Amniotic epithelial cell (primary cell): ENCODE results near the gene NELFE.
"Not testable (repeated sequence)": the region's sequence is repeated elsewhere in the genome, so short reads cannot be mapped to it uniquely, and the experiment has no call there.

Experiments
- DNase-seq: peaks from one replicate; pipeline ENCODE4 v3.0.0-alpha.2; 2010; ENCODE audit warnings: low read depth

The NELFE gene

GRCh38 chr6:31949926-31950548 is 8.7 kb downstream of the NELFE start:
- no peak for DNase-seq

GRCh38 chr6:31948753-31949413 is 9.9 kb downstream of the NELFE start:
- DNase-seq, result peak; percentile 23

- DNase-seq, result no peak
Measured at GRCh38 chr6:31948306-31948705, 10.5 kb downstream of the NELFE start.

GRCh38 chr6:31947864-31948263 is 10.9 kb downstream of the NELFE start:
- DNase-seq, result no peak

GRCh38 chr6:31947070-31947675 is 11.6 kb downstream of the NELFE start:
- no peak for DNase-seq

GRCh38 chr6:31946370-31946885 is 12.3 kb downstream of the NELFE start:
- DNase-seq, result no peak

GRCh38 chr6:31945507-31946369 is 13.0 kb downstream of the NELFE start, which contains the start of gene CFB:
Gene CFB, plus strand, starts transcription at chr6:31946095. Its CDS starts 127 bp downstream, at chr6:31946222.
- DNase-seq, result peak; percentile 90

- no peak for DNase-seq
Measured at GRCh38 chr6:31945154-31945506, 13.6 kb downstream of the NELFE start.

GRCh38 chr6:31943742-31944141 is 15.0 kb downstream of the NELFE start:
- DNase-seq, result no peak

GRCh38 chr6:31940256-31940664 is 18.5 kb downstream of the NELFE start:
- no peak for DNase-seq

GRCh38 chr6:31935823-31936222 is 22.9 kb downstream of the NELFE start:
- no peak for DNase-seq

GRCh38 chr6:31935021-31935420 is 23.8 kb downstream of the NELFE start:
- no peak for DNase-seq

- no peak for DNase-seq
Measured at GRCh38 chr6:31933537-31933936, 25.2 kb downstream of the NELFE start.

GRCh38 chr6:31932137-31932536 is 26.6 kb downstream of the NELFE start:
- DNase-seq, result not testable (repeated sequence)

- DNase-seq, result no peak
Measured at GRCh38 chr6:31930962-31931361, 27.8 kb downstream of the NELFE start.

- DNase-seq, result no peak
Measured at GRCh38 chr6:31928672-31928939, 30.2 kb downstream of the NELFE start.

- DNase-seq, result no peak
Measured at GRCh38 chr6:31927863-31928671, 30.7 kb downstream of the NELFE start.

GRCh38 chr6:31927242-31927862 is 31.4 kb downstream of the NELFE start, which contains the start of gene C2:
Gene C2, plus strand, starts transcription at chr6:31927717. Its CDS starts 36 bp downstream, at chr6:31927753.
- no peak for DNase-seq

- DNase-seq, result no peak
Measured at GRCh38 chr6:31922942-31923341, 35.8 kb downstream of the NELFE start.

GRCh38 chr6:31920811-31921210 is 38.0 kb downstream of the NELFE start:
- DNase-seq, result peak; percentile 79
